Astrocyte (in vitro differentiated cells and primary cell): ENCODE results near the gene MYL3.

Source experiments
- CTCF ChIP-seq: IDR thresholded peaks from 2 replicates; pipeline ENCODE4 v1.5.1; 2011; ENCODE audit warnings: low read depth, mild to moderate bottlenecking, inconsistent platforms, low read length, moderate library complexity; ENCODE audit not compliant: insufficient read depth
- EZH2 ChIP-seq: IDR thresholded peaks from 2 replicates; pipeline ENCODE4 v1.6.1; 2012; ENCODE audit warnings: mild to moderate bottlenecking, low read length, inconsistent platforms; ENCODE audit not compliant: insufficient read depth

GRCh38 chr3:46845860-46846623 is 17.2 kb downstream of the MYL3 start:
- TF ChIP-seq CTCF (peak; percentile 5), EZH2 (no peak)
